Lower leg skin (tissue), 4 donors: Measurements from ENCODE around the gene DUS2. TPM values are rescaled to one million over a fixed set of nuclear protein-coding genes. Genes with fewer than 3 reads are reported as not detected.

Source experiments
- DNase-seq, 2 donors: peaks; one replicate each; pipeline ENCODE4 v3.0.0-alpha.2; 2019; ENCODE audit warnings: low spot score in 2 of 2
- H3K4me3 ChIP-seq: fragments of 200-600 bp; sonication (generic); 2 replicates; pipeline ENCODE4 v1.5.1; 2017; ENCODE audit warnings: mild to moderate bottlenecking, low read depth; ENCODE audit not compliant: poor library complexity, severe bottlenecking
- POLR2A ChIP-seq, 2 donors: fragments of 450-650 bp; IDR thresholded peaks; one replicate each; pipeline ENCODE4 v1.6.1; 2016 to 2017; ENCODE audit warnings: antibody characterized with exemption in 2 of 2, mild to moderate bottlenecking in 1 of 2, moderate library complexity in 1 of 2
- WGBS, 2 donors: methylation state at CpG; one replicate each; pipeline ENCODE4 v1.1.5; 2018; 5-methylcytosine and 5-hydroxymethylcytosine counted together
- intact Hi-C: fragments of 100-400 bp; cut with DNase I; formaldehyde crosslinking; loops from one replicate; pipeline ENCODE4 v1.15.0; 2023; ENCODE audit warnings: low total_unique reads
- total RNA-seq, 4 donors: library from RNA; depleted of rRNA; stranded (reverse); fragments of >200 nt; gene quantifications; one replicate each; pipeline ENCODE4 v1.1.0, GENCODE V29; 2016
- TF ChIP-seq, protein P1 (sequence below), 3 donors: fragments of 450-650 bp; IDR thresholded peaks; one replicate each; pipeline ENCODE4 v1.5.1; 2016; ENCODE audit warnings: antibody characterized with exemption in 3 of 3, mild to moderate bottlenecking in 3 of 3, moderate library complexity in 2 of 3

The DUS2 gene
- total RNA-seq, 4 donors from 2014 or later, result 13.7 to 24.0 (median 14.8) TPM

DNA sequence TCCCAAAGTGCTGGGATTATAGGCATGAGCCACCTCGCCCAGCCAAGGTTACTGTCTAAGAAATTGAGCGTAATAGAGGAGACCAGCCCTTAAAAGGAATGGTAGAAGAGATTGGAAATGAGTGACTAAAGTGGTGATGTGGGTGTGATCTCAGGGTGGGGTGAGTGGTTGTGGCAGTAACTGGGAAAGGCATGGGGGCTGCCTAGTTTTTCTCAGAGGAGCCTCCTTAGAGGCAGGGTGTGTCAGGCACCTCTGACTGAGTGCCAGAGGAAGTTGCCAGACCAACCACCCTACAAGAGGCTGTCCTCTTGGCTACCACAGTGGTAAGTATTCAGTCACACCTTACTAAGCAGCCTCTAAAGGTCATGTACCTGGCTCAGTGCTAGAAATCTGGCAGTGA is 8.9 kb downstream of the DUS2 start:
- WGBS, 2 donors, result 63 to 73% methylated on average over 2 of the region's 2 CpGs
- no peak for DNase-seq
- H3K4me3 ChIP-seq, result no peak overlapping the region
- TF ChIP-seq, protein P1, sequence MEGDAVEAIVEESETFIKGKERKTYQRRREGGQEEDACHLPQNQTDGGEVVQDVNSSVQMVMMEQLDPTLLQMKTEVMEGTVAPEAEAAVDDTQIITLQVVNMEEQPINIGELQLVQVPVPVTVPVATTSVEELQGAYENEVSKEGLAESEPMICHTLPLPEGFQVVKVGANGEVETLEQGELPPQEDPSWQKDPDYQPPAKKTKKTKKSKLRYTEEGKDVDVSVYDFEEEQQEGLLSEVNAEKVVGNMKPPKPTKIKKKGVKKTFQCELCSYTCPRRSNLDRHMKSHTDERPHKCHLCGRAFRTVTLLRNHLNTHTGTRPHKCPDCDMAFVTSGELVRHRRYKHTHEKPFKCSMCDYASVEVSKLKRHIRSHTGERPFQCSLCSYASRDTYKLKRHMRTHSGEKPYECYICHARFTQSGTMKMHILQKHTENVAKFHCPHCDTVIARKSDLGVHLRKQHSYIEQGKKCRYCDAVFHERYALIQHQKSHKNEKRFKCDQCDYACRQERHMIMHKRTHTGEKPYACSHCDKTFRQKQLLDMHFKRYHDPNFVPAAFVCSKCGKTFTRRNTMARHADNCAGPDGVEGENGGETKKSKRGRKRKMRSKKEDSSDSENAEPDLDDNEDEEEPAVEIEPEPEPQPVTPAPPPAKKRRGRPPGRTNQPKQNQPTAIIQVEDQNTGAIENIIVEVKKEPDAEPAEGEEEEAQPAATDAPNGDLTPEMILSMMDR (IDR thresholded peaks at IDR 0.05), result no peak
- no peak for TF ChIP-seq POLR2A (IDR thresholded peaks at IDR 0.05)
- intact Hi-C loops, result no loop called here

DNA sequence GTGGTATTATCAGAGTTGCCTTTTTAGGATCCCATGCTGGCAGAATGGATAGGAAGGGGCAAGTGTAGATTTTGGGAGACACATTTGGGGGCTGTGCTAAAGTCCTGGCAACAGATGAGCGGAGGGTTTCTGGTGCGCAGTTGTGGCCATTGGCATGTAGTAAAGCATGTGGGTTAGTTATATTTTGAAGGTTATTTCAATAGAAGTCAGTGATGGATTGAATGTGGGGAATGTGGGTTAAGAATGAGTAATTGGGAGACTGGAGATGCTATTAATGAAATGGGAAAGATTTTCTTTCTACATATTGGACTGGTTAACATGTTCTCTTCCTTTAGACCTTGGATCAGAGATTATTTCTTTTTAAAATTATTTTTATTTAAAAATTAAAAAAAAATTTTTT is 10.0 kb downstream of the DUS2 start:
- DNase-seq, result no peak
- no peak overlapping the region for H3K4me3 ChIP-seq
- 95% methylated on average over 2 of the region's 2 CpGs for WGBS, 2 donors
- TF ChIP-seq POLR2A (IDR thresholded peaks at IDR 0.05), result no peak
- TF ChIP-seq, protein P1 (IDR thresholded peaks at IDR 0.05), result no peak
- intact Hi-C loops, result no loop called here

DNA sequence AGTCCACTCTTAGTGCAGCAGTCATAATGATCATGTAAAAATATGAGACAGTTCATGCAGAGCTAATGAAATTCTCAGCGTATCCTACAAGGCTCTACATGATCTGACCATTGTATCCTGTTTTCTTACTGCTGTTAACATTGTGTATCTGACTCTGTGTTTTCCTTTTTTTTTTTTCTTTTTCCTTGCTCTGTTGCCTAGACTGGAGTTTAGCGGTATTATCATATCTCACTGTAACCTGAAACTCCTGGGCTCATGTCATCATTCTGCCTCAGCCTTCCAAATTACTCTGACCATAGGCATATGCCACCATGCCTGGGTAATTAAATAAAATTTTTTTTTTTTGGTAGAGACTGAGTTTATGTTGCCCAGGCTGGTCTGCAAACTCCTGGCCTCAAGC is 12.1 kb downstream of the DUS2 start:
- DNase-seq, result no peak
- H3K4me3 ChIP-seq, result no peak overlapping the region
- 90 to 98% methylated on average over 2 of the region's 2 CpGs for WGBS, 2 donors
- intact Hi-C loops, result no loop called here
- no peak for TF ChIP-seq POLR2A (IDR thresholded peaks at IDR 0.05)

DNA sequence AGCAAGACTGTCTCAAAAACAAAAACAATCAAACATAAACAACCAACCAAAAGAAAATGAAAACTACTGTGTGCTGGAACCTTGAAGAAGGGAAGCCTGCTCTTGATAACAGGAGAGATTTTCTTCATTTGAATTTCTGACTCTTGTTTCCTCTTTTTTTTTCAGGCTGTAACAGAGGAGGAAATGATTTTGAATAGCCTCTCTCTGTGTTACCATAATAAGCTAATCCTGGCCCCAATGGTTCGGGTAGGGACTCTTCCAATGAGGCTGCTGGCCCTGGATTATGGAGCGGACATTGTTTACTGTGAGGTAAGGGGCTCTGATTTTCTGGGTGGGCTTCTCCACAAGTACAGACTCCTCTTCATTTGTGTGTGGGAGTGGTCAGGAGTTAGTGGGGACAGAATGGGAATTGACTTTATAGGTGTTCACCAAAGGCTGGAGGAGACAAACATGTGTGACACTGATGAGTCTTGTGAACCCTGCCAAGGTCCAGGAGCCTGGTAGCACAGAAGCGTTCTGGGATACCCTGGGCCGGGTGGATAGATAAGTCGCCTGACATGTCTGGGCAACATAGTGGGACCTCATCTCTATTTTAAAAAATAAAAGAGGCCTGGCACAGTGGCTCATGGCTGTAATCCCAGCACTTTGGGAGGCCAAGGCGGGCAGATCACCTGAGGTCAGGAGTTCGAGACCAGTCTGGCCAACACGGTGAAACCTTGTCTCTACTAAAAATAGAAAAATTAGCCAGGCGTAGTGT is 14.9 kb downstream of the DUS2 start:
- TF ChIP-seq, protein P1 (IDR thresholded peaks at IDR 0.05), result no peak
- no peak for TF ChIP-seq POLR2A (IDR thresholded peaks at IDR 0.05)
- DNase-seq, result no peak
- no peak overlapping the region for H3K4me3 ChIP-seq
- intact Hi-C loops, result no loop called here
- WGBS, 2 donors, result 92 to 93% methylated on average over 9 of the region's 9 CpGs

DNA sequence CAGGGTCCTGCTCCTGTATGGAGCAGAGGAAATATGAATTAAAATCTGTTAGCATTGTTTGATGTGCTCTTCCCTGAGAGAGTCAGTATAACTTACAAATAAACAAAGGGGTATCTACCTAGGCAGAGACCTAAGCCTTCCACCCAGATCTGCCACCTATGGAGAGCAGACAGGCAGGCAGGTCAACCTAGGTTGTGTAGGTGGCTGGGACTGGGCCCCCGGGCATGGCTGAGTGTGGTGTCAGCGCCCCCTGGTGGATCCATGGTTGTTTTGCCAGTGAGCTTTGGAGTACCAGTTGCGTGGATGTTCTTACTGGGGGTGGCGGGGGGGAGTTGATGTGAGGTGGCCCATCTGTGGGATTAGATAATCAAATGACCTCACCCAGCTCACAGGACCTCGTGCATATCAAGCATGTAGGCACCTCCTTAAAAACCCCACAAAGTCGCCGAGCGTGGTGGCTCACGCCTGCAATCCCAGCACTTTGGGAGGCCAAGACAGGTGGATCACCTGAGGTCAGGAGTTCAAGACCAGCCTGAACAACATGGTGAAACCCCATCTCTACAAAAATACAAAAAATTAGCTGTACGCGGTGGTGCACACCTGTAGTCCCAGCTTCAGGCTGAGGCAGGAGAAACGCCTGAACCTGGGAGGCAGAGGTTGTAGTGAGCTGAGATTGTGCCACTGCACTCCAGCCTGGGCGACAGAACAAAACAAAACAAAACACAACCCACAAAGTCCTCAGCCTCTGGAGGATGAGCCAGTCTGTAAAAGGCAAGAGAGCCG is 17.6 kb downstream of the DUS2 start:
- no peak overlapping the region for H3K4me3 ChIP-seq
- TF ChIP-seq POLR2A (IDR thresholded peaks at IDR 0.05), result no peak
- TF ChIP-seq, protein P1 (IDR thresholded peaks at IDR 0.05), result peak in 1 of 3 donors; percentile 72
- 62 to 82% methylated on average over 10 to 14 of the region's 14 CpGs for WGBS, 2 donors
- DNase-seq, result peak; percentile 78 to 97
- intact Hi-C loops, result loop anchor here (5.0 to 10.0 kb wide), 2 partner anchors 48 to 216 kb away; no protein-coding TSS in a partner anchor

DNA sequence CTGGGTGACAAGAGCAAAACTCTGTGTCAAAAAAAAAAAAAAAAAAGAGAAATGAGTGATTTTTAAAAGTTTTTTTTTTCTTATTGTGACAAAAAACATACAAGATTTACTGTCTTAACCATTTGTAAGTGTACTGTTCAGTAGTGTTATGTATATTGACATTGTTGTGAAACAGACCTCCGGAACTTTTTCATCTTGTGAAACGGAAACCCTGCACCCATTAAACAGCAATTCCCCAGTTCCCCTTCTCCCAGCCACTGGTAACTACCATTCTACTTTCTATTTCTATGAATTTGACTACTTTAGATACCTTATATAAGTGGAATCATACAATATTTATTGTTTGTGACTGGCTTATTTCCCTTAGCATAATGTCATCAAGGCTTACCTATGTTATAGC is 18.7 kb downstream of the DUS2 start:
- intact Hi-C loops, result loop anchor here (5.0 to 10.0 kb wide), 2 partner anchors 49 to 217 kb away; no protein-coding TSS in a partner anchor
- no peak overlapping the region for H3K4me3 ChIP-seq
- no peak for DNase-seq
- no peak for TF ChIP-seq POLR2A (IDR thresholded peaks at IDR 0.05)
- TF ChIP-seq, protein P1 (IDR thresholded peaks at IDR 0.05), result no peak
- 79 to 87% methylated on average over 2 of the region's 2 CpGs for WGBS, 2 donors
